ENCODE results near the gene PTGES. TPM values are rescaled to one million over a fixed set of nuclear protein-coding genes. Genes with fewer than 3 reads are reported as not detected.

Gene PTGES
- total RNA-seq, 1 experiment from 2014 or later, result 2.4 TPM

- H2AK5ac ChIP-seq (ENCODE audit: insufficient read length, low read length), result no peak overlapping the region
- no peaks in the 10 kb centered on the region for H3K79me2 ChIP-seq (ENCODE audit: insufficient read depth, low read length)
- no peak for TF ChIP-seq CTCF (conservative IDR thresholded peaks at IDR 0.05)
- H2BK120ac ChIP-seq (ENCODE audit: low read depth, low read length, poor library complexity, severe bottlenecking), result no peak overlapping the region
- H3K9ac ChIP-seq (ENCODE audit: extremely low read depth, insufficient read length, low read length), result no peak overlapping the region
- H3K27ac ChIP-seq (ENCODE audit: insufficient read length, low read depth, low read length), result no peak overlapping the region
- H3K27me3 ChIP-seq (ENCODE audit: insufficient read depth, low read length), result no peaks in the 10 kb centered on the region
- no peak overlapping the region for H3K14ac ChIP-seq (ENCODE audit: insufficient read depth, low read length)
- H3T11ph ChIP-seq (ENCODE audit: low read length), result no peak overlapping the region
- H3K4me1 ChIP-seq (ENCODE audit: insufficient read depth, low read length), result no peaks in the 10 kb centered on the region
- no peak overlapping the region for H3K18ac ChIP-seq (ENCODE audit: insufficient read length, low read depth, low read length)
- Mint-ChIP-seq H3K4me1 (peaks cover 10 to 12% of the 10 kb centered on the region in 2 experiments), H3K27ac (no peak overlapping the region), H3K9me3 (no peaks in the 10 kb centered on the region), H3K27me3 (ENCODE audit: low read depth) (peaks cover 16% of the 10 kb centered on the region), H3K4me3 (no peak overlapping the region), H3K36me3 (ENCODE audit: insufficient read depth in 1 of 3, low read depth in 3 of 3) (no peaks in the 10 kb centered on the region)
- no peak overlapping the region for H3K4me2 ChIP-seq (ENCODE audit: insufficient read depth, insufficient read length, low read length)
- no peak overlapping the region for H4K91ac ChIP-seq (ENCODE audit: insufficient read length, low read depth, low read length)
- H4K20me1 ChIP-seq (ENCODE audit: control insufficient read depth, insufficient read depth, insufficient read length), result peaks cover 2% of the 10 kb centered on the region
- DNase-seq, result peak; percentile 48
- H3K9me3 ChIP-seq (ENCODE audit: control insufficient read depth, low read depth, low read length), result no peaks in the 10 kb centered on the region
- no peak overlapping the region for H4K5ac ChIP-seq (ENCODE audit: insufficient read length, low read depth, low read length)
- no peak overlapping the region for H3K4ac ChIP-seq (ENCODE audit: low read depth, low read length)
- H4K8ac ChIP-seq (replicated peaks; ENCODE audit: insufficient read length, low read depth, low read length), result no peak overlapping the region
- no peak overlapping the region for H2BK20ac ChIP-seq (ENCODE audit: low read depth, low read length, poor library complexity, severe bottlenecking)
- no peaks in the 10 kb centered on the region for H3K23me2 ChIP-seq (ENCODE audit: insufficient read length, low read depth, low read length, poor library complexity, severe bottlenecking)
- WGBS (ENCODE audit: extremely low coverage, insufficient read length, low lambda C conversion rate), result no CpG with 5 or more reads among the region's 20 CpGs
- H2BK5ac ChIP-seq (ENCODE audit: insufficient read length, low read length), result no peak overlapping the region
- H2BK15ac ChIP-seq (ENCODE audit: low read depth, low read length), result no peak overlapping the region
- no peak overlapping the region for H3K23ac ChIP-seq (ENCODE audit: insufficient read length, low read depth, low read length)
- no peak overlapping the region for H2BK12ac ChIP-seq (ENCODE audit: insufficient read length, low read depth, low read length)
- H3K79me1 ChIP-seq (ENCODE audit: insufficient read depth, low read depth, low read length, poor library complexity, severe bottlenecking), result no peaks in the 10 kb centered on the region
- no peak overlapping the region for H2AFZ ChIP-seq (ENCODE audit: low read length)
- H3K56ac ChIP-seq (ENCODE audit: insufficient read length, low read depth, low read length), result no peak overlapping the region
These were observed 22.1 kb upstream of the PTGES start for GRCh38 chr9:129774791-129775447.

Data from H9 (cell line).